Neural crest cell (in vitro differentiated cells): Measurements from ENCODE around the gene ZNG1E. TPM values are rescaled to one million over a fixed set of nuclear protein-coding genes. Genes with fewer than 3 reads are reported as not detected.
"Not testable (repeated sequence)": the region's sequence is repeated elsewhere in the genome, so short reads cannot be mapped to it uniquely, and the experiment has no call there.

Experiments used
- DNase-seq: peaks from one replicate; pipeline ENCODE4 v3.0.0; 2021; ENCODE audit warnings: low read depth, mixed read lengths, low spot score
- H3K27ac Mint-ChIP-seq: one replicate; pipeline ENCODE4 v1.8.0; 2021; ENCODE audit warnings: mild to moderate bottlenecking, mixed read lengths; ENCODE audit not compliant: unreplicated experiment
- H3K27me3 Mint-ChIP-seq: 2 replicates; pipeline ENCODE4 v1.8.0; 2021; ENCODE audit warnings: low read depth, mild to moderate bottlenecking, mixed read lengths
- H3K36me3 Mint-ChIP-seq: 2 replicates; pipeline ENCODE4 v1.8.0; 2021; ENCODE audit warnings: low read depth, mild to moderate bottlenecking, mixed read lengths
- H3K4me1 Mint-ChIP-seq: 2 replicates; pipeline ENCODE4 v1.8.0; 2021; ENCODE audit warnings: mixed read lengths
- H3K4me3 Mint-ChIP-seq: one replicate; pipeline ENCODE4 v1.8.0; 2021; ENCODE audit warnings: mild to moderate bottlenecking, mixed read lengths
- H3K9me3 Mint-ChIP-seq: 2 replicates; pipeline ENCODE4 v1.8.0; 2021; ENCODE audit warnings: mixed read lengths
- long read RNA-seq: library from polyadenylated mRNA; unstranded; transcript quantifications from one replicate; pipeline ENCODE4 v2.0.0, GENCODE V29; 2020
- total RNA-seq: library from RNA; stranded (reverse); gene quantifications from 2 replicates; pipeline ENCODE4 v1.2.1, GENCODE V29; 2021
- TF ChIP-seq, protein P1 (sequence below): fragments of 200-600 bp; sonication (generic); conservative IDR thresholded peaks from 2 replicates; pipeline ENCODE4 v1.5.0; 2021; ENCODE audit warnings: antibody characterized with exemption, mild to moderate bottlenecking

Gene ZNG1E
- 34.5 and 35.6 TPM in 2 replicates for total RNA-seq
- long read RNA-seq, transcript CBWD5-207 (15 exons, 1,791 nt): major isoform, 23 of 74 reads
- long read RNA-seq, transcript CBWD5-202 (3 exons, 1,347 nt): minor isoform, 9 of 74 reads
- long read RNA-seq, transcript CBWD5-233 (16 exons, 1,411 nt): minor isoform, 8 of 74 reads
- long read RNA-seq, partial matches to known transcripts: 2 of 74 reads
- long read RNA-seq, other reads (novel, unspliced or antisense): 27 of 74 reads

DNA sequence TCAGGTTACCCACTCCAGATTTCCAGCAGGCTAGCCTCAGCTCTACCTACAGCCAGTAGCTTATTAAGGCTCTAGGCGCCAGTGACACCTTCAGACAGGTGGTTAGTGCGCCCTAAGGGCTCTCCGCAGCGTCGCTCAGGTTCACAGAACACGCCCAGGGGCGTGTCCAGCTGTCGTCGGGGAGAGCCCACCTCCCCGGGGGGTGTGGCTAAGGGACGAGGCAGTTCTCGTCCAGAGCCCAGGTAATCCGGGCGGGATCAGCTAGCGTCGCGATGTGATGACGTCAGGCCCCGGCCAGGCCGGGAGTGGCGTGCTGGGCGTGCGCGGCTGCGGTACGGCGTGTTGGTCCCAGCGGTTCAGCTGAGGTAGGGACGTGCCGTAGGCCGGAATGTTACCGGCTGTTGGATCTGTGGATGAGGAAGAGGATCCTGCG, at the start of gene ZNG1E:
TSS of gene ZNG1E (plus strand) at position 340 of the 433 bp plus-strand sequence. CDS start at position 389, 49 bp downstream.
- peak within 1 kb of the TSS; percentile 91 for H3K4me3 Mint-ChIP-seq
- H3K9me3 Mint-ChIP-seq, H3K27ac Mint-ChIP-seq, H3K36me3 Mint-ChIP-seq, H3K4me1 Mint-ChIP-seq, H3K27me3 Mint-ChIP-seq: not testable (repeated sequence)
- peak; percentile 16 for DNase-seq

DNA sequence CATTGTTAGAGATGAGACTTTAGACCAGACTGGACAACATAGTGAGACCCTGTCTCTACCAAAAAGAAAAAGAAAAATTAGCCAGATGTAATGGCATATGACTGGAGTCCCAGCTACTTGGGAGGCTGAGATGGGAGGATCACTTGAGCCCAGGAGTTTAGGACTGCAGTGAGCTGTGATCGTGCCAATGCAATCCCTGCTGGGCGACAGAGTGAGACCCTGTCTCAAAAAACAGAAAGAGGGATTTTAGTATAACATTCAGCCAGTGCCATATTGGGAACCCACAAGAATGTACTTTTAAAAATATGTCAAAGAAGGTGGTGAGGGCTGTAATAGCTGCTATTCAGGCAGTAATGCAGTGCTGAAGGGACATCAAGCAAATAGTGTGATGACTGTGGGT, 2.1 kb upstream of the ZNG1E start:
- not testable (repeated sequence) for H3K27me3 Mint-ChIP-seq, DNase-seq, H3K36me3 Mint-ChIP-seq, H3K9me3 Mint-ChIP-seq, H3K4me3 Mint-ChIP-seq, H3K4me1 Mint-ChIP-seq, H3K27ac Mint-ChIP-seq

GRCh38 chr9:65675018-65675417, 710 bp upstream of the ZNG1E start:
- not testable (repeated sequence) for H3K36me3 Mint-ChIP-seq, H3K27me3 Mint-ChIP-seq, H3K27ac Mint-ChIP-seq, DNase-seq, H3K9me3 Mint-ChIP-seq, H3K4me1 Mint-ChIP-seq
- peak overlapping the region; percentile 91 for H3K4me3 Mint-ChIP-seq

DNA sequence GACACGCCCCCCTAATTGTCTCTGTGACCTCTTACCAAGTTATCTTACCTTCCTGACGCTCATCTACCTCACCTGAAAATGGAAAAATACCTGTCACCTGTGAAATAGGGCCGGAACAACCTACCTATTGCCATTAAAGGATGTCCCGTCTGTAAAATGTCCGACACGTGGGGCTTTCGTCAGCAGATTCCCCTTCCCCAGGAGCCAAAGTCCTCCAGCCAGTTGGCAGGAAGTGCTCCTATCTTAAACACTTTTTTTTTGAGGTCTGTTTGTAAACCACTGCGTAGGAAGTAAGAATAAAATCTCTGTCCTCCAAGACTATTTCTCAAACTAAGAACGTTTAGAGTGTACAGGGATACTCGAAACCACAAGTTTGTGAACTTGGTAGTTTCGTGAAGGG, 661 bp downstream of the ZNG1E start:
- H3K27ac Mint-ChIP-seq, H3K36me3 Mint-ChIP-seq, H3K9me3 Mint-ChIP-seq, H3K4me1 Mint-ChIP-seq, DNase-seq, H3K27me3 Mint-ChIP-seq: not testable (repeated sequence)
- peak overlapping the region; percentile 65 for H3K4me3 Mint-ChIP-seq

GRCh38 chr9:65678533-65678932, 2.8 kb downstream of the ZNG1E start:
- not testable (repeated sequence) for H3K27me3 Mint-ChIP-seq, H3K4me3 Mint-ChIP-seq, H3K36me3 Mint-ChIP-seq, H3K9me3 Mint-ChIP-seq, H3K27ac Mint-ChIP-seq, DNase-seq, H3K4me1 Mint-ChIP-seq
- TF ChIP-seq, protein P1, sequence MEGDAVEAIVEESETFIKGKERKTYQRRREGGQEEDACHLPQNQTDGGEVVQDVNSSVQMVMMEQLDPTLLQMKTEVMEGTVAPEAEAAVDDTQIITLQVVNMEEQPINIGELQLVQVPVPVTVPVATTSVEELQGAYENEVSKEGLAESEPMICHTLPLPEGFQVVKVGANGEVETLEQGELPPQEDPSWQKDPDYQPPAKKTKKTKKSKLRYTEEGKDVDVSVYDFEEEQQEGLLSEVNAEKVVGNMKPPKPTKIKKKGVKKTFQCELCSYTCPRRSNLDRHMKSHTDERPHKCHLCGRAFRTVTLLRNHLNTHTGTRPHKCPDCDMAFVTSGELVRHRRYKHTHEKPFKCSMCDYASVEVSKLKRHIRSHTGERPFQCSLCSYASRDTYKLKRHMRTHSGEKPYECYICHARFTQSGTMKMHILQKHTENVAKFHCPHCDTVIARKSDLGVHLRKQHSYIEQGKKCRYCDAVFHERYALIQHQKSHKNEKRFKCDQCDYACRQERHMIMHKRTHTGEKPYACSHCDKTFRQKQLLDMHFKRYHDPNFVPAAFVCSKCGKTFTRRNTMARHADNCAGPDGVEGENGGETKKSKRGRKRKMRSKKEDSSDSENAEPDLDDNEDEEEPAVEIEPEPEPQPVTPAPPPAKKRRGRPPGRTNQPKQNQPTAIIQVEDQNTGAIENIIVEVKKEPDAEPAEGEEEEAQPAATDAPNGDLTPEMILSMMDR: peak; percentile 51

DNA sequence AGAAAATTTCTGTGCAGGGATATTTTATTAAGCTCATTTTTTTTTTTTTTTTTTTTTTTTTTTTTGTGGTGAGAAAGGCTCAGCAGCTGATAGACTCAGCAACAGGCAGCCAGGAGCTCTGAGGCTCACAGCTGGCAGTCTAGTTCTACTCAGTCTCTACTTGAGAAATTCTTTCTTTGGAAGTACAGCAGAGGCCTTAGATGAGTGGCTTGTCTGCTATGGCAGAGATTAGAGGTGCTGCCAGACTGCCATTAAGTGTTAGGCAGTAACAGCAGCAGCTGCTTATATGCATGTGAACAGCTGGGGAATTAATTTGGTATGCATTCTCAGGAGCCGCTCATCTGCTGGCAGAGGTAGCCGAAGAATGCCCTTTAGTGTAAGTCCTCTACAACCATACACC, 27.8 kb downstream of the ZNG1E start:
- H3K9me3 Mint-ChIP-seq, H3K4me3 Mint-ChIP-seq, H3K27me3 Mint-ChIP-seq, DNase-seq, H3K4me1 Mint-ChIP-seq, H3K36me3 Mint-ChIP-seq, H3K27ac Mint-ChIP-seq: not testable (repeated sequence)

- H3K4me1 Mint-ChIP-seq, H3K27ac Mint-ChIP-seq, H3K36me3 Mint-ChIP-seq, H3K9me3 Mint-ChIP-seq, H3K27me3 Mint-ChIP-seq, H3K4me3 Mint-ChIP-seq, DNase-seq: not testable (repeated sequence)
These were observed 38.7 kb downstream of the ZNG1E start for GRCh38 chr9:65714445-65714844.

- not testable (repeated sequence) for H3K9me3 Mint-ChIP-seq, H3K4me3 Mint-ChIP-seq, DNase-seq, H3K36me3 Mint-ChIP-seq, H3K4me1 Mint-ChIP-seq, H3K27ac Mint-ChIP-seq
- H3K27me3 Mint-ChIP-seq: peaks cover 20% of the 10 kb centered on the region
These were observed 61.4 kb downstream of the ZNG1E start, which contains the start of gene FOXD4L4 for GRCh38 chr9:65737096-65737564. Gene FOXD4L4, plus strand, starts transcription at chr9:65737146. Its CDS starts 0 bp downstream, at chr9:65737146.

GRCh38 chr9:65738133-65738532, 62.4 kb downstream of the ZNG1E start:
- not testable (repeated sequence) for H3K4me1 Mint-ChIP-seq, DNase-seq, H3K27ac Mint-ChIP-seq

More at GRCh38 chr9:65738133-65738532, 62.4 kb downstream of the ZNG1E start:
- not testable (repeated sequence) for H3K9me3 Mint-ChIP-seq, H3K36me3 Mint-ChIP-seq, H3K4me3 Mint-ChIP-seq
- peaks cover 20% of the 10 kb centered on the region for H3K27me3 Mint-ChIP-seq

Other genes with a start within 250 kb of the ZNG1E start
- 0.16 and 0.26 TPM in 2 replicates for gene FOXD4L4, start 61.2 kb downstream of the ZNG1E start, total RNA-seq